Skin of body (tissue), 2 donors: Measurements from ENCODE around the gene EDEM2. TPM values are rescaled to one million over a fixed set of nuclear protein-coding genes. Genes with fewer than 3 reads are reported as not detected.
"Not testable (repeated sequence)": the region's sequence is repeated elsewhere in the genome, so short reads cannot be mapped to it uniquely, and the experiment has no call there.

ENCODE experiments used
- DNase-seq: peaks from one replicate; lab custom pipeline; 2025; lab: John Stamatoyannopoulos, UW
- total RNA-seq: library from RNA; depleted of rRNA; stranded (reverse); fragments of >200 nt; gene quantifications from one replicate; pipeline ENCODE4 v1.2.3, GENCODE V29; 2014

Gene EDEM2
- 11.9 TPM for total RNA-seq

- peak; percentile 85 for DNase-seq
These were observed at the start of gene EDEM2 for GRCh38 chr20:35146920-35147574. TSS of gene EDEM2 (minus strand) at chr20:35147336. CDS start at chr20:35147258, 78 bp downstream.

GRCh38 chr20:35196313-35196712 lies 49.2 kb upstream of the EDEM2 start:
- no peak for DNase-seq

- not testable (repeated sequence) for DNase-seq
These were observed 46.1 kb upstream of the EDEM2 start for GRCh38 chr20:35193031-35193791.

GRCh38 chr20:35192118-35192872 lies 45.2 kb upstream of the EDEM2 start:
- DNase-seq: no peak

- DNase-seq: no peak
These were observed 44.4 kb upstream of the EDEM2 start for GRCh38 chr20:35191419-35192117.

- no peak for DNase-seq
These were observed 43.4 kb upstream of the EDEM2 start for GRCh38 chr20:35190556-35190955.

- DNase-seq: not testable (repeated sequence)
These were observed 42.1 kb upstream of the EDEM2 start for GRCh38 chr20:35189223-35189622.

- no peak for DNase-seq
These were observed 40.6 kb upstream of the EDEM2 start for GRCh38 chr20:35187584-35188190.

- DNase-seq: not testable (repeated sequence)
These were observed 39.7 kb upstream of the EDEM2 start for GRCh38 chr20:35186691-35187289.

GRCh38 chr20:35181731-35182130 lies 34.6 kb upstream of the EDEM2 start:
- no peak for DNase-seq

- DNase-seq: no peak
These were observed 33.1 kb upstream of the EDEM2 start for GRCh38 chr20:35180266-35180665.

GRCh38 chr20:35179292-35180212 lies 32.4 kb upstream of the EDEM2 start:
- DNase-seq: no peak

- no peak for DNase-seq
These were observed 29.0 kb upstream of the EDEM2 start for GRCh38 chr20:35176132-35176531.

GRCh38 chr20:35174458-35175216 lies 27.5 kb upstream of the EDEM2 start:
- DNase-seq: no peak

- no peak for DNase-seq
These were observed 26.5 kb upstream of the EDEM2 start for GRCh38 chr20:35173576-35174192.

GRCh38 chr20:35172434-35172806 lies 25.3 kb upstream of the EDEM2 start:
- DNase-seq: no peak

- peak; percentile 93 for DNase-seq
These were observed 24.8 kb upstream of the EDEM2 start, which contains the start of gene PROCR for GRCh38 chr20:35171753-35172433. TSS of gene PROCR (plus strand) at chr20:35172072. CDS start at chr20:35172155, 83 bp downstream.

GRCh38 chr20:35171438-35171752 lies 24.3 kb upstream of the EDEM2 start:
- no peak for DNase-seq
